Heart left ventricle (tissue), 16 donors: ENCODE results near the gene PDGFD. TPM values are rescaled to one million over a fixed set of nuclear protein-coding genes. Genes with fewer than 3 reads are reported as not detected.
A peak's percentile ranks its signal among the peaks of the same experiment; 100 is the strongest.

Experiments
- ATAC-seq, 4 donors: fragments of 200-7000 bp; cut with Tn5 transposase; one replicate each; pipeline ENCODE4 v1.9.1; 2020 to 2022; ENCODE audit warnings: moderate library complexity in 4 of 4, mild to moderate bottlenecking in 3 of 4, moderate number of reproducible peaks in 1 of 4
- DNase-seq, 5 donors: peaks; one replicate each; pipeline ENCODE4 v3.0.0-alpha.2; 2020
- H3K27ac ChIP-seq, 12 donors: fragments of 200-600 bp; sonication (generic) in 4 of 12; one replicate each; pipeline versions ENCODE4 v1.5.0 to v1.8.0; 2016 to 2022; ENCODE audit warnings: mild to moderate bottlenecking in 2 of 12
- H3K27me3 ChIP-seq, 9 donors: fragments of 200-600 bp; sonication (generic) in 2 of 9; one replicate each; pipeline versions ENCODE4 v1.5.1 to v1.8.0; 2016 to 2022; ENCODE audit warnings: mild to moderate bottlenecking in 3 of 9
- H3K36me3 ChIP-seq, 9 donors: fragments of 200-600 bp; sonication (generic) in 2 of 9; one replicate each; pipeline versions ENCODE4 v1.5.0 to v1.8.0; 2018 to 2022; ENCODE audit warnings: mild to moderate bottlenecking in 2 of 9
- H3K4me1 ChIP-seq, 12 donors: fragments of 200-600 bp; sonication (generic) in 4 of 12; one replicate each; pipeline versions ENCODE4 v1.5.0 to v1.8.0; 2016 to 2022; ENCODE audit warnings: mild to moderate bottlenecking in 3 of 12
- H3K4me3 ChIP-seq, 12 donors: fragments of 200-600 bp; sonication (generic) in 4 of 12; one replicate each; pipeline versions ENCODE4 v1.5.0 to v1.8.0; 2017 to 2022; ENCODE audit warnings: mild to moderate bottlenecking in 9 of 12, moderate library complexity in 4 of 12
- H3K9me3 ChIP-seq, 12 donors: fragments of 200-600 bp; sonication (generic) in 4 of 12; one replicate each; pipeline versions ENCODE4 v1.5.0 to v1.8.0; 2016 to 2022; ENCODE audit warnings: mild to moderate bottlenecking in 1 of 12
- POLR2A ChIP-seq, 2 donors: fragments of 450-650 bp; IDR thresholded peaks; one replicate each; pipeline ENCODE4 v1.6.1; 2017; ENCODE audit warnings: antibody characterized with exemption in 2 of 2, mild to moderate bottlenecking in 2 of 2, moderate library complexity in 2 of 2
- WGBS, 4 donors: extraction: QIAGEN DNeasy Blood & Tissue Kit in 2 of 4; methylation state at CpG; one replicate each; pipeline versions ENCODE4 v1.1.5 to v1.1.7; 2013 to 2018; 5-methylcytosine and 5-hydroxymethylcytosine counted together
- intact Hi-C, 10 donors: fragments of 100-400 bp; cut with DNase I; formaldehyde crosslinking; loops; one replicate each; pipeline versions ENCODE4 v1.11.1 to v1.14.2; 2022
- polyA plus RNA-seq, 2 donors: library from polyadenylated mRNA; stranded (reverse); fragments of 200-250 nt; gene quantifications; one replicate each; pipeline ENCODE4 v1.2.3, GENCODE V29; 2013
- total RNA-seq, 9 donors: library from RNA; depleted of rRNA in 2 of 9; stranded (reverse); fragments of >200 nt in 2 of 9; fragmentation: NEBNext Ultra II Directional in 3 of 9; extraction: Animal tissue kit (Norgen Biotek cat#: 25700) in 3 of 9; gene quantifications; one replicate each; pipeline versions ENCODE4 v1.1.0 to v1.2.4, GENCODE V29; 2016 to 2023
- TF ChIP-seq, protein P1 (sequence below), 12 donors: fragments of 200-600 bp; sonication (generic) in 4 of 12; IDR thresholded peaks; one replicate each; pipeline versions ENCODE4 v1.5.0 to v1.8.0; 2018 to 2022; ENCODE audit warnings: antibody characterized with exemption in 12 of 12, mild to moderate bottlenecking in 5 of 12
- donor health status: ischemic (EF 13 %, LVEDD 7.1; RV severe dilation, severe dysfunction).
- donor health status: healthy with polysubstance abuse.
- donor health status: DM: no; HTN: yes; CAD: no.
- donor health status: DM: no; HTN: no; CAD: no.
- donor health status: ischemic (EF 25% LVEDD 6.9; RV normal size, moderate dysfunction).
- donor health status: ischemic (EF 25% LVEDD 5.7; RV mildly dilated, moderate dysfunction).
- donor health status: healthy.
- donor health status: DM: yes; HTN: yes; CAD: no.
- donor health status: ischemic (EF 35%, LVEDD 5.7; RV mildly dilated, moderate dysfunction).
- donor health status: nonischemic (EF 11% LVEDD 7.7; RV severe dilation, severe dysfunction).
- donor health status: DM: yes; HTN: yes; CAD: no.
- donor health status: PGD.
- donor health status: ischemic (EF 29% LVEDD 5.4; RV normal size, mild dysfunction).
- donor health status: nonischemic (EF 23%, LVEDD 6.1; RV moderate dilation, normal function).

The PDGFD gene
- total and polyA plus RNA-seq, 11 donors, result 3.6 to 24.6 (median 15.3) TPM

- H3K27ac ChIP-seq, result no peak overlapping the region
- no peaks in the 10 kb centered on the region for H3K27me3 ChIP-seq
- ATAC-seq (no peak), DNase-seq (no peak)
- peaks cover 0 to 13% (median 2%) of the 10 kb centered on the region in 12 donors for H3K9me3 ChIP-seq
- no peak for TF ChIP-seq POLR2A (IDR thresholded peaks at IDR 0.05)
- TF ChIP-seq, protein P1, sequence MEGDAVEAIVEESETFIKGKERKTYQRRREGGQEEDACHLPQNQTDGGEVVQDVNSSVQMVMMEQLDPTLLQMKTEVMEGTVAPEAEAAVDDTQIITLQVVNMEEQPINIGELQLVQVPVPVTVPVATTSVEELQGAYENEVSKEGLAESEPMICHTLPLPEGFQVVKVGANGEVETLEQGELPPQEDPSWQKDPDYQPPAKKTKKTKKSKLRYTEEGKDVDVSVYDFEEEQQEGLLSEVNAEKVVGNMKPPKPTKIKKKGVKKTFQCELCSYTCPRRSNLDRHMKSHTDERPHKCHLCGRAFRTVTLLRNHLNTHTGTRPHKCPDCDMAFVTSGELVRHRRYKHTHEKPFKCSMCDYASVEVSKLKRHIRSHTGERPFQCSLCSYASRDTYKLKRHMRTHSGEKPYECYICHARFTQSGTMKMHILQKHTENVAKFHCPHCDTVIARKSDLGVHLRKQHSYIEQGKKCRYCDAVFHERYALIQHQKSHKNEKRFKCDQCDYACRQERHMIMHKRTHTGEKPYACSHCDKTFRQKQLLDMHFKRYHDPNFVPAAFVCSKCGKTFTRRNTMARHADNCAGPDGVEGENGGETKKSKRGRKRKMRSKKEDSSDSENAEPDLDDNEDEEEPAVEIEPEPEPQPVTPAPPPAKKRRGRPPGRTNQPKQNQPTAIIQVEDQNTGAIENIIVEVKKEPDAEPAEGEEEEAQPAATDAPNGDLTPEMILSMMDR (IDR thresholded peaks at IDR 0.05), result no peak
- H3K36me3 ChIP-seq, result no peaks in the 10 kb centered on the region
- H3K4me3 ChIP-seq, result no peak overlapping the region
- peaks cover 0 to 34% (median 4%) of the 10 kb centered on the region in 12 donors for H3K4me1 ChIP-seq
- intact Hi-C loops, result no loop called here
Observed at GRCh38 chr11:104122011-104122635, 41.8 kb downstream of the PDGFD start.

DNA sequence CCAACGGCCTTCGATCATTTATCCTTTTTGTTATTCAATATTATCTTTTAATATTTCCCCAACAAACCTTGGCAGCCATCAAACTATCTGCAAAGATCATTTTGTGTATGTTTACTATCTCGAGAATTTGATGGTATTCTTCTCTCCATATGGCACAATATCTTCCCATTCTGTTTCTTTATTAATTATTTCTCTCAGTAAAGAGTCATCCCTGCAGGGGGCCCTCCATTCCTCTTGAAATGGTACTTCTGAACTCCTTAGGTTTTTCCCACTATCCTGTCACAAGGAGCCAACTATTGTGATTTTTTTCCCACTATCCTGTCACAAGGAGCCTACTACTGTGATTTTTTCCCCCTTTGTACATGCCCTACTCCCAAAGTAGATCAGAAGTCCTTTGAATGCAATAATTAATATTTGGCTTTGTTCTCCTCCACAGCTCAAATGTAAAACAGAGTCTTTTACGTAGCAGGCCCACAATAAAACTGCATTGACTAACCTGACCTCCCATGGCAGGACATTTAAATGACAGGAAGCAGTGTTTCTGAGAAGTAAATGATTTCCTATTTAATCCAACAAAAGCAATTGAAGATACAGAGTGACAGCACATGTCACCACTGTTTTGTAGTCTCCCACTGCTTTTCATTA is 43.3 kb downstream of the PDGFD start:
- DNase-seq, result no peak

DNA sequence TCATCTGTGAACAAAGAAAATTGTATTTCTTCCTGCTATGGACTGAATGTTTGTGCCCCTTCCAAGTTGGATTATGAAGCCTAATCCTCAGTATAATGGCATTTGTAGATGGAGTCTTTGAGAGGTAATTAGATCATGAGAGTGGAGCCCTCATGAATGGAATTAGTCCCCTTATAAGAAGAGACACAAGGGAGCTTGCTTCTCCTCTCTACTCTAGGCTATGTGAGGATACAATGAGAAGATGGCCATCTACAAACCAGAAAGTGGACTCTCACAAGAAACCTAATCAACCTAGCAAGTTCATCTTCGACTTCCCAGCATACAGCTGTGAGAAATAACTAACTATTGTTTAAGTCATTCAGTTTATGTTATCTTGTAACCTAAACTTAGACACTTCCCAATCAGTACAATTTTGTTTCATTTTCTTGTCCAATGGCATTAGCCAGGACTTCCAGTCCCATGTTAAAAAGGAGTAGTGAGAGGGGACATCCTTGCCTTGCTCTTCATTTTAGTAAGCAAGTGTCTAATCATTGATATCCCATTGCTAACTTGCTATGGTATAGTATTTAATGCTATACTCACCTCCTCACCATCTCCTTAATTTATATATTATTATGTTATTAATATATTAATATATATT is 45.7 kb downstream of the PDGFD start:
- 89 to 95% (median 93%) methylated on average over 1 of the region's 1 CpG for WGBS, 4 donors
- TF ChIP-seq, protein P1 (IDR thresholded peaks at IDR 0.05), result no peak
- TF ChIP-seq POLR2A (IDR thresholded peaks at IDR 0.05), result no peak
- peaks cover 0 to 29% (median 5%) of the 10 kb centered on the region in 12 donors for H3K9me3 ChIP-seq

More for the DNA sequence above, 43.3 kb downstream of the PDGFD start:
- intact Hi-C loops, result no loop called here
- Histone ChIP-seq H3K9me3 (peaks cover 0 to 27% (median 5%) of the 10 kb centered on the region in 12 donors), H3K27ac (peak overlapping the region in 4 of 12 donors; percentile 2 to 13 (median 10)), H3K27me3 (no peaks in the 10 kb centered on the region), H3K4me3 (peak overlapping the region in 1 of 12 donors; percentile 22), H3K36me3 (no peaks in the 10 kb centered on the region), H3K4me1 (peaks cover 0 to 34% (median 4%) of the 10 kb centered on the region in 12 donors)
- TF ChIP-seq, protein P1 (IDR thresholded peaks at IDR 0.05), result peak in 2 of 12 donors; percentile 12 to 15
- TF ChIP-seq POLR2A (IDR thresholded peaks at IDR 0.05), result no peak
- 70 to 77% (median 74%) methylated on average over 4 of the region's 4 CpGs for WGBS, 4 donors
- ATAC-seq, result peak in 1 of 4 donors; percentile 45

GRCh38 chr11:104113541-104113940 is 50.4 kb downstream of the PDGFD start:
- WGBS, 4 donors, result 89 to 96% (median 92%) methylated on average over 2 of the region's 2 CpGs
- no peaks in the 10 kb centered on the region for H3K36me3 ChIP-seq
- no peaks in the 10 kb centered on the region for H3K27me3 ChIP-seq
- intact Hi-C loops, result no loop called here
- TF ChIP-seq POLR2A (IDR thresholded peaks at IDR 0.05), result no peak
- TF ChIP-seq, protein P1 (IDR thresholded peaks at IDR 0.05), result no peak
- no peak for DNase-seq
- peaks cover 0 to 29% (median 5%) of the 10 kb centered on the region in 12 donors for H3K9me3 ChIP-seq
- no peak overlapping the region for H3K4me3 ChIP-seq
- H3K27ac ChIP-seq, result no peak overlapping the region
- ATAC-seq, result no peak
- H3K4me1 ChIP-seq, result peaks cover 0 to 2% (median 0%) of the 10 kb centered on the region in 12 donors

More for the DNA sequence above, 45.7 kb downstream of the PDGFD start:
- ATAC-seq, result no peak
- intact Hi-C loops, result no loop called here
- Histone ChIP-seq H3K36me3 (no peaks in the 10 kb centered on the region), H3K27ac (no peak overlapping the region), H3K4me3 (no peak overlapping the region), H3K4me1 (peaks cover 0 to 18% (median 0%) of the 10 kb centered on the region in 12 donors), H3K27me3 (no peaks in the 10 kb centered on the region)
- no peak for DNase-seq
